GM19438 (cell line): ENCODE data around the gene SRP54.
"Not testable (repeated sequence)": the region's sequence is repeated elsewhere in the genome, so short reads cannot be mapped to it uniquely, and the experiment has no call there.

Source experiments
- ATAC-seq: cut with Tn5 transposase; IDR thresholded peaks from one replicate; pipeline ENCODE4 v1.9.1; 2021; ENCODE audit warnings: low read depth; ENCODE audit not compliant: unreplicated experiment

Gene SRP54

GRCh38 chr14:34983148-34983760, 462 bp downstream of the SRP54 start:
- ATAC-seq, result peak; percentile 19

- no peak for ATAC-seq
Measured at GRCh38 chr14:34983786-34984185, 994 bp downstream of the SRP54 start.

- ATAC-seq, result no peak
Measured at GRCh38 chr14:34985740-34986139, 2.9 kb downstream of the SRP54 start.

- ATAC-seq, result no peak
Measured at GRCh38 chr14:34987180-34987579, 4.4 kb downstream of the SRP54 start.

- no peak for ATAC-seq
Measured at GRCh38 chr14:34989762-34990161, 7.0 kb downstream of the SRP54 start.

- no peak for ATAC-seq
Measured at GRCh38 chr14:34993426-34993825, 10.6 kb downstream of the SRP54 start.

- no peak for ATAC-seq
Measured at GRCh38 chr14:34994668-34995067, 11.9 kb downstream of the SRP54 start.

GRCh38 chr14:34997762-34998161, 15.0 kb downstream of the SRP54 start:
- no peak for ATAC-seq

GRCh38 chr14:34999500-34999899, 16.7 kb downstream of the SRP54 start:
- ATAC-seq, result no peak

- no peak for ATAC-seq
Measured at GRCh38 chr14:35001621-35002020, 18.8 kb downstream of the SRP54 start.

GRCh38 chr14:35004839-35005238, 22.0 kb downstream of the SRP54 start:
- no peak for ATAC-seq

GRCh38 chr14:35016568-35016967, 33.8 kb downstream of the SRP54 start:
- no peak for ATAC-seq

GRCh38 chr14:35020713-35021112, 37.9 kb downstream of the SRP54 start:
- ATAC-seq, result no peak

- no peak for ATAC-seq
Measured at GRCh38 chr14:35028435-35028834, 45.6 kb downstream of the SRP54 start.

- ATAC-seq, result no peak
Measured at GRCh38 chr14:35032562-35032961, 49.8 kb downstream of the SRP54 start.

- ATAC-seq, result no peak
Measured at GRCh38 chr14:35034440-35034833, 51.6 kb downstream of the SRP54 start.

- not testable (repeated sequence) for ATAC-seq
Measured at GRCh38 chr14:35034944-35035554, 52.3 kb downstream of the SRP54 start.

- ATAC-seq, result not testable (repeated sequence)
Measured at GRCh38 chr14:35038312-35038711, 55.5 kb downstream of the SRP54 start.

- no peak for ATAC-seq
Measured at GRCh38 chr14:35042632-35043031, 59.8 kb downstream of the SRP54 start.

GRCh38 chr14:35043046-35043445, 60.3 kb downstream of the SRP54 start:
- no peak for ATAC-seq

- ATAC-seq, result no peak
Measured at GRCh38 chr14:35044939-35045797, 62.4 kb downstream of the SRP54 start.

- ATAC-seq, result peak; percentile 1
Measured at GRCh38 chr14:35045798-35046047, 62.9 kb downstream of the SRP54 start.
